AG10803 (cell line): Measurements from ENCODE around the gene P2RX2.

Source experiments
- DNase-seq: peaks from one replicate; pipeline ENCODE4 v3.0.0; 2010; ENCODE audit warnings: low read depth
- H3K4me3 ChIP-seq: 2 replicates; pipeline ENCODE4 v1.5.1; 2011; ENCODE audit warnings: mild to moderate bottlenecking, low read length, control low read depth
- CTCF ChIP-seq: conservative IDR thresholded peaks from 2 replicates; pipeline ENCODE4 v1.5.1; 2011; ENCODE audit warnings: mild to moderate bottlenecking, low read length, control low read depth, inconsistent platforms

The P2RX2 gene

DNA sequence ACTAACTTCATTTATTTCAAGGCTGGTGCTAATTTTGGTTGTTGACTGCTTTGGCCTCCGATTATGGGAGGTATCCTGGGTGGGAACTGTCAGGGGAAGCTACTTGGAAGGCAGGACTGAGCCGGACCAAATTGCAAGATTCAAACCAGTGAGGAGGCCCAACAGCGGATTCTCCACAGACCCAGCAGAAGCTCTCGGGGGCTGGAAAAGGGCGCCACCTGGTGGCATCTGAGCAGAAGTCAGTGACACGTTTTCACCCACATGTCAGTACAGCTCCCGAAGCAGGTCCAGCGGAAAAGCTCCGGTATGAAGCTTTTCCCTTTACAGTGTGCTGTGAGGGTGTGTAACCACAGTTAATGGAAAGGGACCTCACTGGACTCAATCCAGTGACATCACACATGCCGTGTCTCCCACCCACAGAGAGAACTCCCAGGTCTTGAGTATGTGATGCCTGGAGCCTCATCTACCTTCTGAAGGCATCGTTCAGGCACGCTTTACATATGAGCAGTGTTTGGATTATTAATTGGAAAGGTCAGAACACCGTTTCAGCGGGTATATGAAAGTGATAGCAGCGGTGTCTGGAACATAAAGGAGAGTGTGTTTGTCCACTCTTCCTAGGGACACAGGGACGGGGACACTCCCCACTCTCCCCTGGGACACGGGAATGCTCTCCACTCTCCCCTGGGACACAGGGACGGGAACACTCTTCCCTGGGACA, 3.6 kb upstream of the P2RX2 start:
- peak; percentile 87 for TF ChIP-seq CTCF
- DNase-seq, result peak; percentile 79
- no peak overlapping the region for H3K4me3 ChIP-seq

- no peak for DNase-seq
- TF ChIP-seq CTCF, result no peak
- H3K4me3 ChIP-seq, result no peak overlapping the region
These were observed 3.0 kb upstream of the P2RX2 start for GRCh38 chr12:132615579-132616038.

- no peak for TF ChIP-seq CTCF
- H3K4me3 ChIP-seq, result no peak overlapping the region
- DNase-seq, result no peak
These were observed 1.4 kb upstream of the P2RX2 start for GRCh38 chr12:132617135-132617701.

DNA sequence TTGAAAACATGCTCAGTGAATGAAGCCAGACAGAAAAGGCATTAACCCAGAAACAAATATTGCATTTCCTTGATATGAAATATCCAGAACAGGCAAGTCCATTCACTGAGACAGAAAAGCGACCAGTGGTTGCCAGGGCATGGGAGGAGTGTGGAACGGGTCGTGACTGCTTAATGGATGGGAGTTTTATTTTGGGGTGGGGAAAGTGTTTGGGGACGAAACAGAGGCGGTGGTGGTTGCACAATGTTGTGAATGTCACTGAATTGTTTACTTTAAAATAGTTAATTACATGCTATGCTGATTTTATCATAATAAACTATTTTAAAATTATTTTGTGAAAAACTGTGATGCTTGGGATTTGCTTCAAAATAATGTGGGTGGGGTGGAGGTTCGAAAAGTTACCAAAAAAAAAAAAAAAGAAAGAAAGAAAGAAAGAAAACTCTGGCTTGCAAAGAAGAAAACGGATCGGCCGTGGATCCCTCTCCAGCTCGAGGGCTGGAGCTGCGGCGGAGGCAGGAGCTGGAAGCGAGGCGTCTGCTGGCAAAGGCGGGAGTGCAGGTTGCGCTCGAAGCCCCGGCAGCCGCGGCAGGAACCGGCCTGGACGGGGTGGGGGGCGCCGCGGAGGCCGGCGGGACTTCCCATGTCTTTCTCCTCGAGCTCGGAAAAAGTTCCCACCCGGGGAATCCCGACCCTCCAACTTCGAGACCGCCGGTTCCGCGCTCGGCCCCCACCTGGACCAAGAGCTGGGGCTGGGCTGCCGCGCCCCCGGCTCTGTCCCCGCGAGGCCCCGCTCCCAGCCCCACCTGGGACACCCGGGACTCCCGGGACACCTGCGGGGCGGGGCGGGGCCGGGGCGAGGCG, 524 bp upstream of the P2RX2 start:
- no peak for DNase-seq
- TF ChIP-seq CTCF, result no peak
- no peak overlapping the region for H3K4me3 ChIP-seq

DNA sequence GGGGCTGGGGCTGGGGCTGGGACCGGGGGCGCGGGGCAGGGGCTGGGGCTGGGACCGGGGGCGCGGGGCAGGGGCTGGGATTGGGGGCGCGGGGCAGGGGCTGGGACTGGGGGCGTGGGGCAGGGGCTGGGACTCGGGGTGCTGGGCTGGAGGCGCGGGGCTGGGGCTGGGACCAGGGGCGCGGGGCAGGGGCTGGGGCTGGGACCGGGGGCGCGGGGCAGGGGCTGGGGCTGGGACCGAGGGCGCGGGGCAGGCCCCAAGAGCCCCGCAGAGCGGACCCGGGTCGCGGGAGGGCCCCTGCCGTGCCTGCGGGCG, 452 bp downstream of the P2RX2 start:
- H3K4me3 ChIP-seq, result no peak overlapping the region
- TF ChIP-seq CTCF, result no peak
- DNase-seq, result no peak

GRCh38 chr12:132619386-132620112, 973 bp downstream of the P2RX2 start:
- TF ChIP-seq CTCF, result no peak
- H3K4me3 ChIP-seq, result no peak overlapping the region
- no peak for DNase-seq
